HCT116 (cell line): ENCODE data around the gene GAK. TPM values are rescaled to one million over a fixed set of nuclear protein-coding genes. Genes with fewer than 3 reads are reported as not detected.

Source experiments
- ATAC-seq: fragments of 200-7000 bp; cut with Tn5 transposase; 2 replicates; pipeline ENCODE4 v1.9.1; 2020; ENCODE audit warnings: mild to moderate bottlenecking, moderate library complexity
- BruUV-seq: library from RNA; stranded (reverse); fragments of 400-500 nt; replicated peaks from 2 replicates; lab custom pipeline; 2021; lab: Mats Ljungman, UMichigan
- CTCF ChIA-PET: fragments of 300-600 bp; sonication (Branson Sonifier 250); formaldehyde crosslinking; loops from one replicate; lab custom pipeline; 2021; ENCODE audit warnings: antibody characterized with exemption; lab: Charles Lee
- POLR2A ChIA-PET: fragments of 300-600, 350-600 bp; sonication (Branson Sonifier 250); formaldehyde crosslinking; loops from one replicate; lab custom pipeline; 2021; ENCODE audit warnings: antibody characterized with exemption; lab: Charles Lee
- RAD21 ChIA-PET, 2 experiments: fragments of 300-600 bp; sonication (Branson Sonifier 250); formaldehyde crosslinking; loops; one replicate each; lab custom pipeline; 2023; ENCODE audit warnings: low total read pairs in 2 of 2; ENCODE audit not compliant: uncharacterized antibody in 2 of 2, unreplicated experiment in 2 of 2, low non-redundant PET in 1 of 2; lab: Charles Lee
- DNase-seq: peaks from one replicate; pipeline ENCODE4 v3.0.0-alpha.2; 2010; ENCODE audit warnings: low read depth, low spot score
- H2AFZ ChIP-seq: fragments of 200-600 bp; shearing (Covaris generic), sonication (generic); 2 replicates; pipeline ENCODE4 v1.6.1; 2017; ENCODE audit warnings: low read depth, mixed run types, mixed read lengths, antibody characterized with exemption, low read length; ENCODE audit not compliant: poor library complexity, severe bottlenecking
- H3K27ac ChIP-seq: 2 replicates; pipeline ENCODE4 v1.5.1; 2012; ENCODE audit warnings: low read depth, low read length
- H3K27me3 ChIP-seq: fragments of 200-600 bp; sonication (generic); 2 replicates; pipeline ENCODE4 v1.6.1; 2016; ENCODE audit warnings: mixed run types, low read length, mixed read lengths; ENCODE audit not compliant: insufficient read depth
- H3K36me3 ChIP-seq, 2 experiments: fragments of 200-500 bp in 1 of 2; fragments of 200-600 bp in 1 of 2; sonication (Bioruptor generic) in 1 of 2; sonication (generic) in 1 of 2; 2 replicates each; pipeline versions ENCODE4 v1.5.1 to v1.6.1; 2014 to 2016; ENCODE audit warnings: low read length in 2 of 2, inconsistent platforms in 1 of 2, mixed read lengths in 1 of 2, mixed run types in 1 of 2; ENCODE audit not compliant: insufficient read depth in 2 of 2, control insufficient read depth in 1 of 2
- H3K4me1 ChIP-seq, 2 experiments: fragments of 200-600 bp in 1 of 2; sonication (generic) in 1 of 2; 2 replicates each; pipeline versions ENCODE4 v1.5.1 to v1.6.1; 2012 to 2017; ENCODE audit warnings: low read length in 2 of 2, inconsistent platforms in 1 of 2, mild to moderate bottlenecking in 1 of 2, mixed read lengths in 1 of 2, mixed run types in 1 of 2, moderate library complexity in 1 of 2; ENCODE audit not compliant: insufficient read depth in 2 of 2, control insufficient read depth in 1 of 2
- H3K4me2 ChIP-seq: fragments of 200-600 bp; sonication (generic); 2 replicates; pipeline ENCODE4 v1.6.1; 2017; ENCODE audit warnings: mixed run types, low read length, mixed read lengths
- H3K4me3 ChIP-seq, 2 experiments: fragments of 200-600 bp in 1 of 2; sonication (generic) in 1 of 2; replicated peaks in 1 of 2; 2 replicates each; pipeline ENCODE4 v1.5.1; 2011 to 2016; ENCODE audit warnings: low read length in 2 of 2, control low read depth in 1 of 2, low read depth in 1 of 2, mild to moderate bottlenecking in 1 of 2, mixed read lengths in 1 of 2, mixed run types in 1 of 2
- H3K79me2 ChIP-seq: fragments of 200-600 bp; sonication (generic); 2 replicates; pipeline ENCODE4 v1.6.1; 2017; ENCODE audit warnings: mild to moderate bottlenecking, mixed run types, low read length, moderate library complexity, mixed read lengths; ENCODE audit not compliant: insufficient read depth
- H3K9ac ChIP-seq: fragments of 200-600 bp; sonication (generic); 2 replicates; pipeline ENCODE4 v1.6.1; 2016; ENCODE audit warnings: low read length, mixed read lengths
- H3K9me2 ChIP-seq: fragments of 200-600 bp; sonication (generic), shearing (Covaris generic); 2 replicates; pipeline ENCODE4 v1.6.1; 2017; ENCODE audit warnings: mixed run types, mild to moderate bottlenecking, moderate library complexity; ENCODE audit not compliant: insufficient read depth
- H3K9me3 ChIP-seq, 2 experiments: fragments of 200-500 bp in 1 of 2; fragments of 200-600 bp in 1 of 2; sonication (Bioruptor generic) in 1 of 2; sonication (generic) in 1 of 2; 2 replicates each; pipeline ENCODE4 v1.6.1; 2014 to 2017; ENCODE audit warnings: low read length in 2 of 2, mixed read lengths in 2 of 2, inconsistent platforms in 1 of 2, low read depth in 1 of 2, mild to moderate bottlenecking in 1 of 2, mixed run types in 1 of 2, moderate library complexity in 1 of 2; ENCODE audit not compliant: control insufficient read depth in 1 of 2, insufficient read depth in 1 of 2
- H4K20me1 ChIP-seq: fragments of 200-600 bp; sonication (generic), shearing (Covaris generic); 2 replicates; pipeline ENCODE4 v1.6.1; 2017; ENCODE audit warnings: mixed run types, mild to moderate bottlenecking, moderate library complexity; ENCODE audit not compliant: insufficient read depth
- CBX3 ChIP-seq: IDR thresholded peaks from 2 replicates; pipeline ENCODE4 v1.6.1; 2012; ENCODE audit warnings: low read depth
- CEBPB ChIP-seq: IDR thresholded peaks from 2 replicates; pipeline ENCODE4 v1.6.1; 2012; ENCODE audit warnings: low read depth
- EGR1 ChIP-seq: IDR thresholded peaks from 2 replicates; pipeline ENCODE4 v1.6.1; 2012; ENCODE audit warnings: low read depth
- ELF1 ChIP-seq: IDR thresholded peaks from 2 replicates; pipeline ENCODE4 v1.6.1; 2012; ENCODE audit warnings: low read depth, borderline replicate concordance
- EZH2 ChIP-seq: fragments of 200-600 bp; sonication (generic); IDR thresholded peaks from 2 replicates; pipeline ENCODE4 v1.6.1; 2017; ENCODE audit warnings: antibody characterized with exemption, mixed run types
- EZH2phosphoT487 ChIP-seq: fragments of 200-600 bp; IDR thresholded peaks from 2 replicates; pipeline ENCODE4 v1.6.1; 2018; ENCODE audit warnings: antibody characterized with exemption, borderline replicate concordance
- FOSL1 ChIP-seq: IDR thresholded peaks from 2 replicates; pipeline ENCODE4 v1.6.1; 2012; ENCODE audit warnings: low read depth
- JUND ChIP-seq: IDR thresholded peaks from 2 replicates; pipeline ENCODE4 v1.6.1; 2012
- RAD21 ChIP-seq: IDR thresholded peaks from 2 replicates; pipeline ENCODE4 v1.6.1; 2012; ENCODE audit warnings: low read depth, mild to moderate bottlenecking
- SIN3A ChIP-seq: IDR thresholded peaks from 2 replicates; pipeline ENCODE4 v1.6.1; 2012; ENCODE audit warnings: low read depth
- TCF7L2 ChIP-seq: IDR thresholded peaks from 2 replicates; pipeline ENCODE4 v1.7.0; 2011; ENCODE audit warnings: borderline replicate concordance, inconsistent platforms; ENCODE audit not compliant: insufficient read depth, insufficient read length; ENCODE audit errors: extremely low read depth
- YY1 ChIP-seq: IDR thresholded peaks from 2 replicates; pipeline ENCODE4 v1.6.1; 2011; ENCODE audit warnings: low read length, low read depth, moderate library complexity, mild to moderate bottlenecking; ENCODE audit not compliant: insufficient replicate concordance; ENCODE audit errors: extremely low read depth
- ZBTB33 ChIP-seq: IDR thresholded peaks from 2 replicates; pipeline ENCODE4 v1.6.1; 2011; ENCODE audit warnings: mild to moderate bottlenecking, low read length, moderate library complexity; ENCODE audit not compliant: insufficient replicate concordance; ENCODE audit errors: extremely low read depth
- ZFX ChIP-seq: fragments of 450-650 bp; IDR thresholded peaks from 2 replicates; pipeline ENCODE4 v1.6.1; 2017
- ZNF274 ChIP-seq: fragments of 200-500 bp; sonication (Bioruptor generic); IDR thresholded peaks from 2 replicates; pipeline ENCODE4 v1.6.1; 2014; ENCODE audit warnings: mild to moderate bottlenecking, low read depth, low read length, inconsistent platforms
- intact Hi-C: fragments of 100-400 bp; cut with micrococcal nuclease; formaldehyde crosslinking; loops from 2 replicates; pipeline ENCODE4 v1.10.0; 2022
- total RNA-seq: library from RNA; stranded (reverse); gene quantifications from one replicate; pipeline ENCODE4 v1.2.1, GENCODE V29; 2021; ENCODE audit not compliant: unreplicated experiment
- TF ChIP-seq, protein P1 (sequence below): IDR thresholded peaks from 2 replicates; pipeline ENCODE4 v1.6.1; 2012; ENCODE audit warnings: low read depth
- TF ChIP-seq, protein P2 (sequence below): IDR thresholded peaks from 2 replicates; pipeline ENCODE4 v1.6.1; 2012
- TF ChIP-seq, protein P3 (sequence below): IDR thresholded peaks from 2 replicates; pipeline ENCODE4 v1.6.1; 2012

GAK gene
- total RNA-seq, 1 experiment from 2014 or later, result 123 TPM

GRCh38 chr4:884896-885295 is 47.2 kb downstream of the GAK start:
- CTCF ChIA-PET, result no interaction called here
- H2AFZ ChIP-seq, result no peak overlapping the region
- TF ChIP-seq TCF7L2 (no peak), JUND (no peak), YY1 (no peak), ELF1 (no peak), FOSL1 (no peak), RAD21 (no peak), ZBTB33 (no peak), CEBPB (no peak), EGR1 (no peak), EZH2phosphoT487 (no peak), ZNF274 (no peak), EZH2 (no peak), CBX3 (no peak), SIN3A (no peak), ZFX (no peak)
- TF ChIP-seq, protein P1, sequence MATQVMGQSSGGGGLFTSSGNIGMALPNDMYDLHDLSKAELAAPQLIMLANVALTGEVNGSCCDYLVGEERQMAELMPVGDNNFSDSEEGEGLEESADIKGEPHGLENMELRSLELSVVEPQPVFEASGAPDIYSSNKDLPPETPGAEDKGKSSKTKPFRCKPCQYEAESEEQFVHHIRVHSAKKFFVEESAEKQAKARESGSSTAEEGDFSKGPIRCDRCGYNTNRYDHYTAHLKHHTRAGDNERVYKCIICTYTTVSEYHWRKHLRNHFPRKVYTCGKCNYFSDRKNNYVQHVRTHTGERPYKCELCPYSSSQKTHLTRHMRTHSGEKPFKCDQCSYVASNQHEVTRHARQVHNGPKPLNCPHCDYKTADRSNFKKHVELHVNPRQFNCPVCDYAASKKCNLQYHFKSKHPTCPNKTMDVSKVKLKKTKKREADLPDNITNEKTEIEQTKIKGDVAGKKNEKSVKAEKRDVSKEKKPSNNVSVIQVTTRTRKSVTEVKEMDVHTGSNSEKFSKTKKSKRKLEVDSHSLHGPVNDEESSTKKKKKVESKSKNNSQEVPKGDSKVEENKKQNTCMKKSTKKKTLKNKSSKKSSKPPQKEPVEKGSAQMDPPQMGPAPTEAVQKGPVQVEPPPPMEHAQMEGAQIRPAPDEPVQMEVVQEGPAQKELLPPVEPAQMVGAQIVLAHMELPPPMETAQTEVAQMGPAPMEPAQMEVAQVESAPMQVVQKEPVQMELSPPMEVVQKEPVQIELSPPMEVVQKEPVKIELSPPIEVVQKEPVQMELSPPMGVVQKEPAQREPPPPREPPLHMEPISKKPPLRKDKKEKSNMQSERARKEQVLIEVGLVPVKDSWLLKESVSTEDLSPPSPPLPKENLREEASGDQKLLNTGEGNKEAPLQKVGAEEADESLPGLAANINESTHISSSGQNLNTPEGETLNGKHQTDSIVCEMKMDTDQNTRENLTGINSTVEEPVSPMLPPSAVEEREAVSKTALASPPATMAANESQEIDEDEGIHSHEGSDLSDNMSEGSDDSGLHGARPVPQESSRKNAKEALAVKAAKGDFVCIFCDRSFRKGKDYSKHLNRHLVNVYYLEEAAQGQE, result no peak
- TF ChIP-seq, protein P2, sequence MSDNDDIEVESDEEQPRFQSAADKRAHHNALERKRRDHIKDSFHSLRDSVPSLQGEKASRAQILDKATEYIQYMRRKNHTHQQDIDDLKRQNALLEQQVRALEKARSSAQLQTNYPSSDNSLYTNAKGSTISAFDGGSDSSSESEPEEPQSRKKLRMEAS, result no peak
- TF ChIP-seq, protein P3, sequence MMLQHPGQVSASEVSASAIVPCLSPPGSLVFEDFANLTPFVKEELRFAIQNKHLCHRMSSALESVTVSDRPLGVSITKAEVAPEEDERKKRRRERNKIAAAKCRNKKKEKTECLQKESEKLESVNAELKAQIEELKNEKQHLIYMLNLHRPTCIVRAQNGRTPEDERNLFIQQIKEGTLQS, result no peak
- intact Hi-C loops, result no loop called here
- no peak for ATAC-seq
- H4K20me1 ChIP-seq, result no peaks in the 10 kb centered on the region
- H3K4me2 ChIP-seq, result no peak overlapping the region
- H3K9me2 ChIP-seq, result no peaks in the 10 kb centered on the region
- POLR2A ChIA-PET, result no interaction called here
- no peak overlapping the region for H3K27ac ChIP-seq
- RAD21 ChIA-PET, result no interaction called here
- H3K9me3 ChIP-seq, result no peaks in the 10 kb centered on the region
- H3K9ac ChIP-seq, result no peak overlapping the region
- no peaks in the 10 kb centered on the region for H3K27me3 ChIP-seq
- peaks cover 0 to 9% of the 10 kb centered on the region in 2 experiments; a peak in 1 of 4 replicates for H3K36me3 ChIP-seq
- no peaks in the 10 kb centered on the region for H3K4me1 ChIP-seq
- H3K4me3 ChIP-seq, result no peak overlapping the region
- DNase-seq, result no peak
- H3K79me2 ChIP-seq, result no peaks in the 10 kb centered on the region
- no TSS peak for BruUV-seq
